Measurements from ENCODE around the gene PRUNE2.
"Not testable (repeated sequence)": the region's sequence is repeated elsewhere in the genome, so short reads cannot be mapped to it uniquely, and the experiment has no call there.

Gene PRUNE2

GRCh38 chr9:76751001-76751400 lies 154.9 kb downstream of the PRUNE2 start:
- no peak for DNase-seq
- H2AK5ac ChIP-seq (ENCODE audit: low read length, severe bottlenecking), result no peak overlapping the region
- H2BK12ac ChIP-seq (ENCODE audit: low read length in 2 of 2), result no peak overlapping the region
- H4K91ac ChIP-seq (ENCODE audit: low read length), result no peak overlapping the region
- H3K18ac ChIP-seq (ENCODE audit: low read depth in 1 of 2, low read length in 2 of 2), result no peak overlapping the region
- WGBS, result 73% methylated on average over 3 of the region's 3 CpGs
- no peak overlapping the region for H3K4me3 ChIP-seq (ENCODE audit: insufficient read depth in 1 of 2, low read depth in 1 of 2, low read length in 2 of 2)
- no peak overlapping the region for H3K14ac ChIP-seq (ENCODE audit: low read length in 2 of 2)
- no peak overlapping the region for H2BK120ac ChIP-seq (ENCODE audit: low read depth, low read length)
- no peak overlapping the region for H2AFZ ChIP-seq (ENCODE audit: low read depth, low read length)
- H3K36me3 ChIP-seq (ENCODE audit: control insufficient read depth in 1 of 2, insufficient read depth in 2 of 2, low read depth in 1 of 2, low read length in 2 of 2), result peaks cover 0 to 6% of the 10 kb centered on the region in 2 experiments
- no peak overlapping the region for H3K9ac ChIP-seq (ENCODE audit: low read length)
- no peak overlapping the region for H4K8ac ChIP-seq (ENCODE audit: low read length)
- no peak overlapping the region for H3K23ac ChIP-seq (ENCODE audit: low read length in 2 of 2)
- H3K4ac ChIP-seq (ENCODE audit: low read depth in 1 of 2, low read length in 2 of 2), result no peak overlapping the region
- peaks cover 3% of the 10 kb centered on the region for H3K4me1 ChIP-seq (ENCODE audit: control insufficient read depth, insufficient read depth, low read depth, low read length)
- no peak overlapping the region for H2BK15ac ChIP-seq (ENCODE audit: low read depth, poor library complexity, severe bottlenecking)
- H3K27me3 ChIP-seq (ENCODE audit: control insufficient read depth in 1 of 2, insufficient read depth in 1 of 2, low read length in 2 of 2), result no peaks in the 10 kb centered on the region
- H2BK5ac ChIP-seq (ENCODE audit: low read depth, low read length, poor library complexity, severe bottlenecking), result no peak overlapping the region
- H3K4me2 ChIP-seq (ENCODE audit: low read length, poor library complexity, severe bottlenecking), result no peak overlapping the region
- no peak overlapping the region for H3K27ac ChIP-seq (ENCODE audit: low read length, poor library complexity, severe bottlenecking)
- no peaks in the 10 kb centered on the region for H3K79me1 ChIP-seq (replicated peaks; ENCODE audit: low read length, poor library complexity, severe bottlenecking)
- no peaks in the 10 kb centered on the region for H3K9me3 ChIP-seq (ENCODE audit: control insufficient read depth, low read length)

GRCh38 chr9:76744336-76744735 lies 161.6 kb downstream of the PRUNE2 start:
- Histone ChIP-seq H3K9ac (ENCODE audit: low read length) (no peak overlapping the region), H3K4me3 (ENCODE audit: insufficient read depth in 1 of 2, low read depth in 1 of 2, low read length in 2 of 2) (no peak overlapping the region), H3K36me3 (ENCODE audit: control insufficient read depth in 1 of 2, insufficient read depth in 2 of 2, low read depth in 1 of 2, low read length in 2 of 2) (peaks cover 0 to 3% of the 10 kb centered on the region in 2 experiments), H2BK5ac (ENCODE audit: low read depth, low read length, poor library complexity, severe bottlenecking) (no peak overlapping the region), H2AFZ (ENCODE audit: low read depth, low read length) (no peak overlapping the region), H3K27ac (ENCODE audit: low read length, poor library complexity, severe bottlenecking) (no peak overlapping the region), H2AK5ac (ENCODE audit: low read length, severe bottlenecking) (no peak overlapping the region), H3K4ac (ENCODE audit: low read depth in 1 of 2, low read length in 2 of 2) (no peak overlapping the region), H3K4me2 (ENCODE audit: low read length, poor library complexity, severe bottlenecking) (no peak overlapping the region), H3K79me1 (replicated peaks; ENCODE audit: low read length, poor library complexity, severe bottlenecking) (no peaks in the 10 kb centered on the region), H2BK15ac (ENCODE audit: low read depth, poor library complexity, severe bottlenecking) (no peak overlapping the region), H3K18ac (ENCODE audit: low read depth in 1 of 2, low read length in 2 of 2) (no peak overlapping the region), H3K27me3 (ENCODE audit: control insufficient read depth in 1 of 2, insufficient read depth in 1 of 2, low read length in 2 of 2) (no peaks in the 10 kb centered on the region), H3K4me1 (ENCODE audit: control insufficient read depth, insufficient read depth, low read depth, low read length) (no peaks in the 10 kb centered on the region), H3K9me3 (ENCODE audit: control insufficient read depth, low read length) (peaks cover 4% of the 10 kb centered on the region), H4K91ac (ENCODE audit: low read length) (no peak overlapping the region), H2BK12ac (ENCODE audit: low read length in 2 of 2) (no peak overlapping the region), H4K8ac (ENCODE audit: low read length) (no peak overlapping the region), H3K14ac (ENCODE audit: low read length in 2 of 2) (no peak overlapping the region), H3K23ac (ENCODE audit: low read length in 2 of 2) (no peak overlapping the region), H2BK120ac (ENCODE audit: low read depth, low read length) (no peak overlapping the region)
- WGBS, result 62% methylated on average over 2 of the region's 3 CpGs
- DNase-seq, result no peak

GRCh38 chr9:76743931-76744330 lies 162.0 kb downstream of the PRUNE2 start:
- no peak overlapping the region for H4K8ac ChIP-seq (ENCODE audit: low read length)

GRCh38 chr9:76742890-76743289 lies 163.0 kb downstream of the PRUNE2 start:
- not testable (repeated sequence) for H2AFZ ChIP-seq (ENCODE audit: low read depth, low read length); DNase-seq; H3K36me3 ChIP-seq (ENCODE audit: control insufficient read depth in 1 of 2, insufficient read depth in 2 of 2, low read depth in 1 of 2, low read length in 2 of 2); H3K18ac ChIP-seq (ENCODE audit: low read depth in 1 of 2, low read length in 2 of 2); H3K14ac ChIP-seq (ENCODE audit: low read length in 2 of 2); H2BK15ac ChIP-seq (ENCODE audit: low read depth, poor library complexity, severe bottlenecking); H3K4me1 ChIP-seq (ENCODE audit: control insufficient read depth, insufficient read depth, low read depth, low read length); H3K4me3 ChIP-seq (ENCODE audit: insufficient read depth in 1 of 2, low read depth in 1 of 2, low read length in 2 of 2); H4K8ac ChIP-seq (ENCODE audit: low read length); H3K79me1 ChIP-seq (replicated peaks; ENCODE audit: low read length, poor library complexity, severe bottlenecking); H4K91ac ChIP-seq (ENCODE audit: low read length); H3K9me3 ChIP-seq (ENCODE audit: control insufficient read depth, low read length); H3K4me2 ChIP-seq (ENCODE audit: low read length, poor library complexity, severe bottlenecking); H2BK5ac ChIP-seq (ENCODE audit: low read depth, low read length, poor library complexity, severe bottlenecking); H3K9ac ChIP-seq (ENCODE audit: low read length); H3K4ac ChIP-seq (ENCODE audit: low read depth in 1 of 2, low read length in 2 of 2); H3K27me3 ChIP-seq (ENCODE audit: control insufficient read depth in 1 of 2, insufficient read depth in 1 of 2, low read length in 2 of 2); H2AK5ac ChIP-seq (ENCODE audit: low read length, severe bottlenecking); H3K23ac ChIP-seq (ENCODE audit: low read length in 2 of 2); H2BK120ac ChIP-seq (ENCODE audit: low read depth, low read length); H3K27ac ChIP-seq (ENCODE audit: low read length, poor library complexity, severe bottlenecking); H2BK12ac ChIP-seq (ENCODE audit: low read length in 2 of 2)
- 58% methylated on average over 3 of the region's 4 CpGs for WGBS

More at GRCh38 chr9:76743931-76744330, 162.0 kb downstream of the PRUNE2 start:
- no peak overlapping the region for H3K23ac ChIP-seq (ENCODE audit: low read length in 2 of 2)
- H2AK5ac ChIP-seq (ENCODE audit: low read length, severe bottlenecking), result no peak overlapping the region
- H3K4ac ChIP-seq (ENCODE audit: low read depth in 1 of 2, low read length in 2 of 2), result no peak overlapping the region
- no peak overlapping the region for H2BK15ac ChIP-seq (ENCODE audit: low read depth, poor library complexity, severe bottlenecking)
- no peak overlapping the region for H3K4me3 ChIP-seq (ENCODE audit: insufficient read depth in 1 of 2, low read depth in 1 of 2, low read length in 2 of 2)
- H4K91ac ChIP-seq (ENCODE audit: low read length), result no peak overlapping the region
- no CpG with 5 or more reads among the region's 3 CpGs for WGBS
- no peak overlapping the region for H2BK5ac ChIP-seq (ENCODE audit: low read depth, low read length, poor library complexity, severe bottlenecking)
- H3K4me1 ChIP-seq (ENCODE audit: control insufficient read depth, insufficient read depth, low read depth, low read length), result no peaks in the 10 kb centered on the region
- DNase-seq, result no peak
- H3K4me2 ChIP-seq (ENCODE audit: low read length, poor library complexity, severe bottlenecking), result no peak overlapping the region
- no peaks in the 10 kb centered on the region for H3K27me3 ChIP-seq (ENCODE audit: control insufficient read depth in 1 of 2, insufficient read depth in 1 of 2, low read length in 2 of 2)
- H3K27ac ChIP-seq (ENCODE audit: low read length, poor library complexity, severe bottlenecking), result no peak overlapping the region
- H3K14ac ChIP-seq (ENCODE audit: low read length in 2 of 2), result no peak overlapping the region
- no peak overlapping the region for H2BK120ac ChIP-seq (ENCODE audit: low read depth, low read length)
- H3K18ac ChIP-seq (ENCODE audit: low read depth in 1 of 2, low read length in 2 of 2), result no peak overlapping the region
- H3K9ac ChIP-seq (ENCODE audit: low read length), result no peak overlapping the region
- no peak overlapping the region for H2AFZ ChIP-seq (ENCODE audit: low read depth, low read length)
- peaks cover 0 to 3% of the 10 kb centered on the region in 2 experiments for H3K36me3 ChIP-seq (ENCODE audit: control insufficient read depth in 1 of 2, insufficient read depth in 2 of 2, low read depth in 1 of 2, low read length in 2 of 2)
- no peaks in the 10 kb centered on the region for H3K79me1 ChIP-seq (replicated peaks; ENCODE audit: low read length, poor library complexity, severe bottlenecking)
- no peak overlapping the region for H2BK12ac ChIP-seq (ENCODE audit: low read length in 2 of 2)
- H3K9me3 ChIP-seq (ENCODE audit: control insufficient read depth, low read length), result peaks cover 4% of the 10 kb centered on the region
